IPS-15b (cell line): ENCODE measurements around the gene KHNYN.

Experiments used
- H3K27me3 ChIP-seq: one replicate; pipeline ENCODE4 v1.6.1; 2013; ENCODE audit warnings: low read length; ENCODE audit not compliant: control insufficient read depth, insufficient read depth
- H3K36me3 ChIP-seq: one replicate; pipeline ENCODE4 v1.6.1; 2013; ENCODE audit warnings: low read length; ENCODE audit not compliant: control insufficient read depth, insufficient read depth
- H3K4me1 ChIP-seq: one replicate; pipeline ENCODE4 v1.6.1; 2013; ENCODE audit warnings: mild to moderate bottlenecking, low read length; ENCODE audit not compliant: control insufficient read depth, insufficient read depth
- H3K4me3 ChIP-seq: one replicate; pipeline ENCODE4 v1.5.1; 2013; ENCODE audit warnings: low read depth, low read length
- H3K9ac ChIP-seq: one replicate; pipeline ENCODE4 v1.6.1; 2013; ENCODE audit warnings: low read depth, mild to moderate bottlenecking, low read length
- H3K9me3 ChIP-seq: one replicate; pipeline ENCODE4 v1.6.1; 2013; ENCODE audit warnings: mild to moderate bottlenecking, low read length; ENCODE audit not compliant: control insufficient read depth, insufficient read depth

Gene KHNYN

GRCh38 chr14:24392325-24393091, 37.2 kb upstream of the KHNYN start:
- H3K27me3 ChIP-seq = peaks cover 4% of the 10 kb centered on the region
- H3K4me1 ChIP-seq = peaks cover 9% of the 10 kb centered on the region
- peak overlapping the region; percentile 18 for H3K4me3 ChIP-seq
- no peaks in the 10 kb centered on the region for H3K36me3 ChIP-seq
- H3K9ac ChIP-seq = no peak overlapping the region
- H3K9me3 ChIP-seq = no peaks in the 10 kb centered on the region

- H3K36me3 ChIP-seq = no peaks in the 10 kb centered on the region
- H3K4me3 ChIP-seq = no peak overlapping the region
- peaks cover 4% of the 10 kb centered on the region for H3K27me3 ChIP-seq
- H3K4me1 ChIP-seq = peaks cover 16% of the 10 kb centered on the region
- H3K9me3 ChIP-seq = no peaks in the 10 kb centered on the region
- H3K9ac ChIP-seq = no peak overlapping the region
Measured at GRCh38 chr14:24394275-24394674, 35.5 kb upstream of the KHNYN start.

- Histone ChIP-seq H3K4me1 (peaks cover 23% of the 10 kb centered on the region), H3K9me3 (no peaks in the 10 kb centered on the region), H3K27me3 (peaks cover 4% of the 10 kb centered on the region), H3K36me3 (no peaks in the 10 kb centered on the region), H3K4me3 (no peak overlapping the region), H3K9ac (no peak overlapping the region)
Measured at GRCh38 chr14:24395609-24396582, 33.9 kb upstream of the KHNYN start.

- Histone ChIP-seq H3K9ac (no peak overlapping the region), H3K27me3 (peaks cover 4% of the 10 kb centered on the region), H3K36me3 (peaks cover 4% of the 10 kb centered on the region), H3K4me1 (peaks cover 17% of the 10 kb centered on the region), H3K9me3 (no peaks in the 10 kb centered on the region), H3K4me3 (peak overlapping the region; percentile 26)
Measured at GRCh38 chr14:24397639-24398292, 32.0 kb upstream of the KHNYN start.

- Histone ChIP-seq H3K4me1 (peaks cover 18% of the 10 kb centered on the region), H3K27me3 (peaks cover 4% of the 10 kb centered on the region), H3K9ac (no peak overlapping the region), H3K9me3 (no peaks in the 10 kb centered on the region), H3K4me3 (peak overlapping the region; percentile 88), H3K36me3 (peaks cover 4% of the 10 kb centered on the region)
Measured at GRCh38 chr14:24398293-24398652, 31.5 kb upstream of the KHNYN start.

GRCh38 chr14:24398653-24399446, 30.9 kb upstream of the KHNYN start, which contains the start of gene NYNRIN:
TSS of gene NYNRIN (plus strand) at chr14:24399003. CDS start at chr14:24399247, 244 bp downstream.
- Histone ChIP-seq H3K9ac (peak within 1 kb of the TSS; percentile 73), H3K27me3 (peaks cover 4% of the 10 kb centered on the region), H3K9me3 (no peaks in the 10 kb centered on the region), H3K36me3 (peaks cover 4% of the 10 kb centered on the region), H3K4me3 (peak within 1 kb of the TSS; percentile 88), H3K4me1 (peaks cover 21% of the 10 kb centered on the region)

- Histone ChIP-seq H3K4me1 (peaks cover 21% of the 10 kb centered on the region), H3K36me3 (peaks cover 4% of the 10 kb centered on the region), H3K9ac (peak overlapping the region; percentile 73), H3K4me3 (peak overlapping the region; percentile 88), H3K27me3 (peaks cover 4% of the 10 kb centered on the region), H3K9me3 (no peaks in the 10 kb centered on the region)
Measured at GRCh38 chr14:24399447-24399822, 30.3 kb upstream of the KHNYN start.

- Histone ChIP-seq H3K4me3 (peak overlapping the region; percentile 88), H3K36me3 (peaks cover 4% of the 10 kb centered on the region), H3K9ac (no peak overlapping the region), H3K4me1 (peaks cover 21% of the 10 kb centered on the region), H3K27me3 (peaks cover 4% of the 10 kb centered on the region), H3K9me3 (no peaks in the 10 kb centered on the region)
Measured at GRCh38 chr14:24399999-24400718, 29.6 kb upstream of the KHNYN start.

- H3K27me3 ChIP-seq = no peaks in the 10 kb centered on the region
- peaks cover 21% of the 10 kb centered on the region for H3K4me1 ChIP-seq
- H3K36me3 ChIP-seq = peaks cover 4% of the 10 kb centered on the region
- no peak overlapping the region for H3K9ac ChIP-seq
- no peak overlapping the region for H3K4me3 ChIP-seq
- no peaks in the 10 kb centered on the region for H3K9me3 ChIP-seq
Measured at GRCh38 chr14:24401810-24402702, 27.7 kb upstream of the KHNYN start.
